ENCODE data around the gene PDCL3. TPM values are rescaled to one million over a fixed set of nuclear protein-coding genes. Genes with fewer than 3 reads are reported as not detected.

The PDCL3 gene
- total RNA-seq, 2 donors from 2014 or later: 20.7 to 21.4 TPM

GRCh38 chr2:100610381-100610831, 47.6 kb downstream of the PDCL3 start:
- peak; percentile 36 for TF ChIP-seq CTCF (IDR thresholded peaks at IDR 0.05)
- no peak overlapping the region for H3K9ac ChIP-seq (ENCODE audit: low read depth in 2 of 2, low read length in 2 of 2)
- H3K36me3 ChIP-seq: no peaks in the 10 kb centered on the region
- no peaks in the 10 kb centered on the region for H3K9me3 ChIP-seq
- H3K4me3 ChIP-seq: no peak overlapping the region
- no peaks in the 10 kb centered on the region for H3K27me3 ChIP-seq
- H3K27ac ChIP-seq: no peak overlapping the region
- intact Hi-C loops (cut with DNase I): no loop called here
- H3K4me1 ChIP-seq: no peaks in the 10 kb centered on the region
- DNase-seq: peak; percentile 52

- H3K4me3 ChIP-seq: no peak overlapping the region
These were observed 48.6 kb downstream of the PDCL3 start for GRCh38 chr2:100611079-100612029.

GRCh38 chr2:100612388-100613000, 49.7 kb downstream of the PDCL3 start:
- no peak for TF ChIP-seq CTCF (IDR thresholded peaks at IDR 0.05)
- Histone ChIP-seq H3K9ac (ENCODE audit: low read depth in 2 of 2, low read length in 2 of 2) (no peak overlapping the region), H3K9me3 (no peaks in the 10 kb centered on the region), H3K27me3 (no peaks in the 10 kb centered on the region), H3K4me1 (no peaks in the 10 kb centered on the region), H3K27ac (no peak overlapping the region), H3K36me3 (no peaks in the 10 kb centered on the region), H3K4me3 (no peak overlapping the region)
- intact Hi-C loops (cut with DNase I): no loop called here
- DNase-seq: no peak

More at GRCh38 chr2:100611079-100612029, 48.6 kb downstream of the PDCL3 start:
- DNase-seq: no peak
- no peaks in the 10 kb centered on the region for H3K4me1 ChIP-seq
- intact Hi-C loops (cut with DNase I): no loop called here
- no peak overlapping the region for H3K9ac ChIP-seq (ENCODE audit: low read depth in 2 of 2, low read length in 2 of 2)
- H3K9me3 ChIP-seq: no peaks in the 10 kb centered on the region
- no peak for TF ChIP-seq CTCF (IDR thresholded peaks at IDR 0.05)
- no peaks in the 10 kb centered on the region for H3K27me3 ChIP-seq
- no peak overlapping the region for H3K27ac ChIP-seq
- H3K36me3 ChIP-seq: no peaks in the 10 kb centered on the region

GRCh38 chr2:100613719-100614118, 50.9 kb downstream of the PDCL3 start:
- no peaks in the 10 kb centered on the region for H3K36me3 ChIP-seq
- H3K4me3 ChIP-seq: no peak overlapping the region
- no peaks in the 10 kb centered on the region for H3K4me1 ChIP-seq
- no peaks in the 10 kb centered on the region for H3K9me3 ChIP-seq
- no peaks in the 10 kb centered on the region for H3K27me3 ChIP-seq
- no peak overlapping the region for H3K9ac ChIP-seq (ENCODE audit: low read depth in 2 of 2, low read length in 2 of 2)
- no peak overlapping the region for H3K27ac ChIP-seq
- no peak for TF ChIP-seq CTCF (IDR thresholded peaks at IDR 0.05)
- intact Hi-C loops (cut with DNase I): no loop called here
- no peak for DNase-seq

GRCh38 chr2:100614455-100615000, 51.7 kb downstream of the PDCL3 start:
- Histone ChIP-seq H3K4me1 (no peaks in the 10 kb centered on the region), H3K27ac (no peak overlapping the region), H3K36me3 (no peaks in the 10 kb centered on the region), H3K9me3 (no peaks in the 10 kb centered on the region), H3K4me3 (no peak overlapping the region), H3K27me3 (no peaks in the 10 kb centered on the region), H3K9ac (ENCODE audit: low read depth in 2 of 2, low read length in 2 of 2) (no peak overlapping the region)
- intact Hi-C loops (cut with DNase I): no loop called here
- no peak for DNase-seq
- TF ChIP-seq CTCF (IDR thresholded peaks at IDR 0.05): no peak
